ENCODE data around the gene RFT1.

DNA sequence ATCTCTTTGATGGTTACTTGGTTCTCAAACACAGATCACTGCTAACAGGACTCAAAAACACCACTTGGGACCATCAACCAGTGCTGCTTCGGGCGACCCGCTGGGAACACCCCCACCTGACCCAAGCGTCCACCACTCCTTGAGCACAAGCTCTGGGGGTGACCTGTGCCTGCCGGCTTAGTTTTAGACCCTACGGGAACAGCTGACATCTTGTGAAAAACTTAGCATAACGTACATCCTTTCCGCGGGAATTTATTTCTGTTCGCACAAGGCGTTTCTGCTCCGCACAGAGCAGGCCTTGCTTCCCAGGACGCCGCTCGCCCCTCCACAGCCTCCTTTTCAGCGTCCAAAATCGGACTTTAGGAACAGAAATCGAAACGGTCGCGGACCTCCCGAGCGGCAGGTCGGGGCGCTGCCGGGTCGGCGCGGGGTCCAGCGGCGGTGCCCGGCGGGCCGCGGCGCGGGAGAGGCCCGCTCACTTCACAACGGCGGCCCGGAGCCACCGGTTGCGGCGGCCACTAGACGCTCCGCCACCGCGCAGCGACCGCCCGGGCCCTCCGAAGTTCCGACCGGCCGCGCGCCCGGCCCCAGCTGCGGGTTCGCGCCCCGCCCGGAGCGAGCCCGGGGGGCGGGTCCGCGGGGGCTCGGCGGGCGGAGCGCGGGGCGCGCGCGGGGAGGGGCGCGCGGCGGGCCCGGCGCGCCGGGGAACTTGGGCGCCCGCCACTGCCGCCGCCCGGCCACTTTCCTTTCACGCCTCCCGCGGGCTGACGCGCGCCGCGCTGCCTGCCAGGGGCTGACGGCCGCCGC, 85.3 kb downstream of the RFT1 start:
- TF ChIP-seq, protein P1, sequence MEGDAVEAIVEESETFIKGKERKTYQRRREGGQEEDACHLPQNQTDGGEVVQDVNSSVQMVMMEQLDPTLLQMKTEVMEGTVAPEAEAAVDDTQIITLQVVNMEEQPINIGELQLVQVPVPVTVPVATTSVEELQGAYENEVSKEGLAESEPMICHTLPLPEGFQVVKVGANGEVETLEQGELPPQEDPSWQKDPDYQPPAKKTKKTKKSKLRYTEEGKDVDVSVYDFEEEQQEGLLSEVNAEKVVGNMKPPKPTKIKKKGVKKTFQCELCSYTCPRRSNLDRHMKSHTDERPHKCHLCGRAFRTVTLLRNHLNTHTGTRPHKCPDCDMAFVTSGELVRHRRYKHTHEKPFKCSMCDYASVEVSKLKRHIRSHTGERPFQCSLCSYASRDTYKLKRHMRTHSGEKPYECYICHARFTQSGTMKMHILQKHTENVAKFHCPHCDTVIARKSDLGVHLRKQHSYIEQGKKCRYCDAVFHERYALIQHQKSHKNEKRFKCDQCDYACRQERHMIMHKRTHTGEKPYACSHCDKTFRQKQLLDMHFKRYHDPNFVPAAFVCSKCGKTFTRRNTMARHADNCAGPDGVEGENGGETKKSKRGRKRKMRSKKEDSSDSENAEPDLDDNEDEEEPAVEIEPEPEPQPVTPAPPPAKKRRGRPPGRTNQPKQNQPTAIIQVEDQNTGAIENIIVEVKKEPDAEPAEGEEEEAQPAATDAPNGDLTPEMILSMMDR (IDR thresholded peaks at IDR 0.05): no peak
- TF ChIP-seq POLR2A (IDR thresholded peaks at IDR 0.05) (no peak), EP300 (IDR thresholded peaks at IDR 0.05) (no peak)

Data from ovary (tissue), 3 donors.